Activated CD4-positive, alpha-beta T cell treated with anti-CD3 and anti-CD28 coated beads, Interleukin-2, amount 10 ng/mL, durations not matched to agents 24 days and 14 days (primary cell): ENCODE measurements around the gene TMBIM6. TPM values are rescaled to one million over a fixed set of nuclear protein-coding genes. Genes with fewer than 3 reads are reported as not detected.

Source experiments
- total RNA-seq: library from RNA; stranded (reverse); gene quantifications from 2 replicates; pipeline ENCODE4 v1.2.3, GENCODE V29; 2022

The TMBIM6 gene
- total RNA-seq, 1 donor from 2014 or later, result 370 TPM

Other genes with a start within 250 kb of the TMBIM6 start
- 1.5 and 2.1 TPM in 2 replicates for gene KCNH3, start 202.5 kb upstream of the TMBIM6 start, total RNA-seq
- 71.4 and 79.6 TPM in 2 replicates for gene MCRS1, start 173.4 kb upstream of the TMBIM6 start, total RNA-seq
- gene FAM186B, start 135.9 kb upstream of the TMBIM6 start, total RNA-seq, result 0.16 and 0.33 TPM in 2 replicates
- gene PRPF40B, start 118.0 kb upstream of the TMBIM6 start, total RNA-seq, result 12.3 and 12.7 TPM in 2 replicates
- 39.1 and 39.8 TPM in 2 replicates for gene FMNL3, start 34.2 kb upstream of the TMBIM6 start, total RNA-seq
- 4.8 and 5.0 TPM in 2 replicates for gene NCKAP5L, start 86.9 kb downstream of the TMBIM6 start, total RNA-seq
- 2.9 and 3.5 TPM in 2 replicates for gene BCDIN3D, start 101.5 kb downstream of the TMBIM6 start, total RNA-seq
- gene FAIM2, start 162.3 kb downstream of the TMBIM6 start, total RNA-seq, result 0.30 and 0.54 TPM in 2 replicates
- not detected in 2 replicates for gene AQP2, start 209.2 kb downstream of the TMBIM6 start, total RNA-seq
- not detected in 2 replicates for gene AQP5, start 220.3 kb downstream of the TMBIM6 start, total RNA-seq
- gene AQP6, start 231.4 kb downstream of the TMBIM6 start, total RNA-seq, result not detected in 2 replicates